ENCODE data around the gene DNMBP. TPM values are rescaled to one million over a fixed set of nuclear protein-coding genes. Genes with fewer than 3 reads are reported as not detected.
"Not testable (repeated sequence)": the region's sequence is repeated elsewhere in the genome, so short reads cannot be mapped to it uniquely, and the experiment has no call there.

Gene DNMBP
- total RNA-seq, 1 donor from 2014 or later = 23.8 TPM

- peak; percentile 73 for DNase-seq
Measured at GRCh38 chr10:99945263-99945662, 64.5 kb downstream of the DNMBP start.

- DNase-seq = no peak
Measured at GRCh38 chr10:99944860-99945259, 64.9 kb downstream of the DNMBP start.

GRCh38 chr10:99943908-99944307, 65.8 kb downstream of the DNMBP start:
- DNase-seq = no peak

GRCh38 chr10:99941942-99942820, 67.6 kb downstream of the DNMBP start:
- no peak for DNase-seq

- DNase-seq = no peak
Measured at GRCh38 chr10:99938563-99938962, 71.2 kb downstream of the DNMBP start.

- no peak for DNase-seq
Measured at GRCh38 chr10:99937630-99938029, 72.1 kb downstream of the DNMBP start.

- not testable (repeated sequence) for DNase-seq
Measured at GRCh38 chr10:99932203-99932957, 77.4 kb downstream of the DNMBP start.

GRCh38 chr10:99930731-99931550, 78.8 kb downstream of the DNMBP start:
- peak; percentile 67 for DNase-seq

GRCh38 chr10:99929360-99929759, 80.4 kb downstream of the DNMBP start:
- no peak for DNase-seq

GRCh38 chr10:99927721-99928280, 81.9 kb downstream of the DNMBP start:
- no peak for DNase-seq

- DNase-seq = peak; percentile 39
Measured at GRCh38 chr10:99926925-99927720, 82.6 kb downstream of the DNMBP start.

GRCh38 chr10:99924451-99925255, 85.1 kb downstream of the DNMBP start:
- no peak for DNase-seq

- DNase-seq = no peak
Measured at GRCh38 chr10:99921948-99922347, 87.8 kb downstream of the DNMBP start.

GRCh38 chr10:99920901-99921300, 88.8 kb downstream of the DNMBP start:
- DNase-seq = no peak

GRCh38 chr10:99920486-99920885, 89.3 kb downstream of the DNMBP start:
- no peak for DNase-seq

- peak; percentile 77 for DNase-seq
Measured at GRCh38 chr10:99917963-99918825, 91.6 kb downstream of the DNMBP start.

GRCh38 chr10:99916776-99917175, 93.0 kb downstream of the DNMBP start:
- DNase-seq = no peak

GRCh38 chr10:99915414-99915813, 94.3 kb downstream of the DNMBP start:
- DNase-seq = no peak

- DNase-seq = no peak
Measured at GRCh38 chr10:99914236-99914635, 95.5 kb downstream of the DNMBP start.
